Smooth muscle cell (in vitro differentiated cells): ENCODE data around the gene USH2A. TPM values are rescaled to one million over a fixed set of nuclear protein-coding genes. Genes with fewer than 3 reads are reported as not detected.
A peak's percentile ranks its signal among the peaks of the same experiment; 100 is the strongest.

Experiments
- DNase-seq: peaks from one replicate; lab custom pipeline; 2025; ENCODE audit not compliant: unreplicated experiment; lab: John Stamatoyannopoulos, UW
- H2AFZ ChIP-seq: fragments of 200-600 bp; sonication (generic); 2 replicates; pipeline ENCODE4 v1.6.0; 2016; ENCODE audit warnings: antibody characterized with exemption, low read depth, mild to moderate bottlenecking
- H3F3A ChIP-seq: fragments of 200-600 bp; sonication (generic); 2 replicates; pipeline ENCODE4 v1.6.0; 2017; ENCODE audit warnings: antibody characterized with exemption, low read depth
- H3K27ac ChIP-seq: fragments of 200-600 bp; sonication (generic); 2 replicates; pipeline ENCODE4 v1.5.1; 2016; ENCODE audit warnings: low read depth, mild to moderate bottlenecking
- H3K27me3 ChIP-seq: fragments of 200-600 bp; sonication (generic); 2 replicates; pipeline ENCODE4 v1.6.1; 2016; ENCODE audit warnings: low read depth, mild to moderate bottlenecking
- H3K36me3 ChIP-seq: fragments of 200-600 bp; sonication (generic); 2 replicates; pipeline ENCODE4 v1.5.1; 2016; ENCODE audit warnings: low read depth
- H3K4me1 ChIP-seq: fragments of 200-600 bp; sonication (generic); 2 replicates; pipeline ENCODE4 v1.5.1; 2016; ENCODE audit warnings: low read depth
- H3K4me2 ChIP-seq: fragments of 200-600 bp; sonication (generic); 2 replicates; pipeline ENCODE4 v1.6.0; 2016; ENCODE audit warnings: mild to moderate bottlenecking
- H3K4me3 ChIP-seq: fragments of 200-600 bp; sonication (generic); 2 replicates; pipeline ENCODE4 v1.5.1; 2016; ENCODE audit warnings: mild to moderate bottlenecking
- H3K79me2 ChIP-seq: fragments of 200-600 bp; sonication (generic); 2 replicates; pipeline ENCODE4 v1.6.0; 2016; ENCODE audit warnings: low read depth, mild to moderate bottlenecking
- H3K9ac ChIP-seq: fragments of 200-600 bp; sonication (generic); 2 replicates; pipeline ENCODE4 v1.6.0; 2016; ENCODE audit warnings: low read depth
- H3K9me3 ChIP-seq: fragments of 200-600 bp; sonication (generic); replicated peaks from 2 replicates; pipeline ENCODE4 v1.5.1; 2016; ENCODE audit warnings: low read depth
- H4K20me1 ChIP-seq: fragments of 200-600 bp; sonication (generic); 2 replicates; pipeline ENCODE4 v1.6.0; 2016; ENCODE audit warnings: low read depth
- WGBS: methylation state at CpG from one replicate; pipeline ENCODE4 v1.1.7; 2016; ENCODE audit warnings: low lambda C conversion rate; 5-methylcytosine and 5-hydroxymethylcytosine counted together
- polyA plus RNA-seq: library from polyadenylated mRNA; unstranded; fragments of >200 nt; fragmentation: Nextera tagmentation; extraction: Ambion mirVana; gene quantifications from 2 replicates; pipeline ENCODE4 v1.2.1, GENCODE V29; 2016
- total RNA-seq: library from RNA; depleted of rRNA; stranded (reverse); fragments of >200 nt; gene quantifications from 2 replicates; pipeline ENCODE4 v1.2.3, GENCODE V29; 2014
- TF ChIP-seq, protein P1 (sequence below): fragments of 200-600 bp; sonication (generic); IDR thresholded peaks from 2 replicates; pipeline ENCODE4 v1.5.1; 2017; ENCODE audit warnings: borderline replicate concordance, mild to moderate bottlenecking, antibody characterized with exemption; ENCODE audit not compliant: insufficient read depth, poor library complexity, severe bottlenecking

The USH2A gene, protein sequence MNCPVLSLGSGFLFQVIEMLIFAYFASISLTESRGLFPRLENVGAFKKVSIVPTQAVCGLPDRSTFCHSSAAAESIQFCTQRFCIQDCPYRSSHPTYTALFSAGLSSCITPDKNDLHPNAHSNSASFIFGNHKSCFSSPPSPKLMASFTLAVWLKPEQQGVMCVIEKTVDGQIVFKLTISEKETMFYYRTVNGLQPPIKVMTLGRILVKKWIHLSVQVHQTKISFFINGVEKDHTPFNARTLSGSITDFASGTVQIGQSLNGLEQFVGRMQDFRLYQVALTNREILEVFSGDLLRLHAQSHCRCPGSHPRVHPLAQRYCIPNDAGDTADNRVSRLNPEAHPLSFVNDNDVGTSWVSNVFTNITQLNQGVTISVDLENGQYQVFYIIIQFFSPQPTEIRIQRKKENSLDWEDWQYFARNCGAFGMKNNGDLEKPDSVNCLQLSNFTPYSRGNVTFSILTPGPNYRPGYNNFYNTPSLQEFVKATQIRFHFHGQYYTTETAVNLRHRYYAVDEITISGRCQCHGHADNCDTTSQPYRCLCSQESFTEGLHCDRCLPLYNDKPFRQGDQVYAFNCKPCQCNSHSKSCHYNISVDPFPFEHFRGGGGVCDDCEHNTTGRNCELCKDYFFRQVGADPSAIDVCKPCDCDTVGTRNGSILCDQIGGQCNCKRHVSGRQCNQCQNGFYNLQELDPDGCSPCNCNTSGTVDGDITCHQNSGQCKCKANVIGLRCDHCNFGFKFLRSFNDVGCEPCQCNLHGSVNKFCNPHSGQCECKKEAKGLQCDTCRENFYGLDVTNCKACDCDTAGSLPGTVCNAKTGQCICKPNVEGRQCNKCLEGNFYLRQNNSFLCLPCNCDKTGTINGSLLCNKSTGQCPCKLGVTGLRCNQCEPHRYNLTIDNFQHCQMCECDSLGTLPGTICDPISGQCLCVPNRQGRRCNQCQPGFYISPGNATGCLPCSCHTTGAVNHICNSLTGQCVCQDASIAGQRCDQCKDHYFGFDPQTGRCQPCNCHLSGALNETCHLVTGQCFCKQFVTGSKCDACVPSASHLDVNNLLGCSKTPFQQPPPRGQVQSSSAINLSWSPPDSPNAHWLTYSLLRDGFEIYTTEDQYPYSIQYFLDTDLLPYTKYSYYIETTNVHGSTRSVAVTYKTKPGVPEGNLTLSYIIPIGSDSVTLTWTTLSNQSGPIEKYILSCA (N-terminal part only)
- total RNA-seq, result under 0.01 TPM in 1 of 2 replicates, not detected in the other
- not detected in 2 replicates for polyA plus RNA-seq

DNA sequence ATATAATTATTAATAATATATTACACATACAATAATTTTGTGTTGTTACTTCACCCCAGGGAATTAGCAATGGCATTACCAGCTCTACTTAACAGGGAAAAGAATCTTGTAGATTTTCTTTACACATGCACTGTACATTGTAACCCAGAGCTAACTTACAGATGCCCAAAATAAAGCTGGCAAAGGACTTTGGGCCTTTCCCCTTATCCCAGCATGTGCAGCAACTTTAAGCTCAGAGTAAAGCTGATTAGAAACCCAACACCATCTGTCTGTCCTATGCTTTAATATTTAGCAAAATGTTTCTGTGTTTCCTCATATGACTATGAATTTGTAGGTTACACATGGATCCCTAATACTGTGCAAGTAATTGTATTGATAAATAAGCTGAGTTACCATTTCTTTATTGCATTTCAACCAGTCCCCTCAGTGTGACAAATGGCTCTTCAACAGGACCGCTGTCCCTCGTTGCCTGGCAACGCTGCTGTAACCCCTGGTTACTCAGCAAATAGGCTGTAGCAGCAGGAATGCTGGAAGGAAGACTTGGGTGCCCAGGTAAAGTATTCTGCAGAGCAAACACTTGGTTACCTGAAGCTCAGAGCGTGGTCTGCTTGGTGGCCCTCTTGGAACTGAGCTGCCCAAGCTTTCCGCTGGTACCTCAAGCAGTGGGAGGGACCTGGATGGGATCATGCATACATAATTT, at the start of gene USH2A:
USH2A (minus strand) TSS at position 628 of the 700 bp plus-strand sequence. CDS start 1,112 bp downstream, outside the sequence.
- Histone ChIP-seq H4K20me1 (no peaks in the 10 kb centered on the region), H3K9ac (no peak within 1 kb of the TSS), H2AFZ (no peak within 1 kb of the TSS), H3K9me3 (no peaks in the 10 kb centered on the region), H3K4me3 (no peak within 1 kb of the TSS), H3K36me3 (no peaks in the 10 kb centered on the region), H3K79me2 (no peaks in the 10 kb centered on the region), H3K4me1 (no peaks in the 10 kb centered on the region), H3K27ac (no peak within 1 kb of the TSS), H3F3A (no peaks in the 10 kb centered on the region), H3K27me3 (no peaks in the 10 kb centered on the region), H3K4me2 (no peak within 1 kb of the TSS)
- WGBS, result 85% methylated on average over 5 of the region's 5 CpGs
- DNase-seq, result no peak
- TF ChIP-seq, protein P1, sequence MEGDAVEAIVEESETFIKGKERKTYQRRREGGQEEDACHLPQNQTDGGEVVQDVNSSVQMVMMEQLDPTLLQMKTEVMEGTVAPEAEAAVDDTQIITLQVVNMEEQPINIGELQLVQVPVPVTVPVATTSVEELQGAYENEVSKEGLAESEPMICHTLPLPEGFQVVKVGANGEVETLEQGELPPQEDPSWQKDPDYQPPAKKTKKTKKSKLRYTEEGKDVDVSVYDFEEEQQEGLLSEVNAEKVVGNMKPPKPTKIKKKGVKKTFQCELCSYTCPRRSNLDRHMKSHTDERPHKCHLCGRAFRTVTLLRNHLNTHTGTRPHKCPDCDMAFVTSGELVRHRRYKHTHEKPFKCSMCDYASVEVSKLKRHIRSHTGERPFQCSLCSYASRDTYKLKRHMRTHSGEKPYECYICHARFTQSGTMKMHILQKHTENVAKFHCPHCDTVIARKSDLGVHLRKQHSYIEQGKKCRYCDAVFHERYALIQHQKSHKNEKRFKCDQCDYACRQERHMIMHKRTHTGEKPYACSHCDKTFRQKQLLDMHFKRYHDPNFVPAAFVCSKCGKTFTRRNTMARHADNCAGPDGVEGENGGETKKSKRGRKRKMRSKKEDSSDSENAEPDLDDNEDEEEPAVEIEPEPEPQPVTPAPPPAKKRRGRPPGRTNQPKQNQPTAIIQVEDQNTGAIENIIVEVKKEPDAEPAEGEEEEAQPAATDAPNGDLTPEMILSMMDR, result no peak

DNA sequence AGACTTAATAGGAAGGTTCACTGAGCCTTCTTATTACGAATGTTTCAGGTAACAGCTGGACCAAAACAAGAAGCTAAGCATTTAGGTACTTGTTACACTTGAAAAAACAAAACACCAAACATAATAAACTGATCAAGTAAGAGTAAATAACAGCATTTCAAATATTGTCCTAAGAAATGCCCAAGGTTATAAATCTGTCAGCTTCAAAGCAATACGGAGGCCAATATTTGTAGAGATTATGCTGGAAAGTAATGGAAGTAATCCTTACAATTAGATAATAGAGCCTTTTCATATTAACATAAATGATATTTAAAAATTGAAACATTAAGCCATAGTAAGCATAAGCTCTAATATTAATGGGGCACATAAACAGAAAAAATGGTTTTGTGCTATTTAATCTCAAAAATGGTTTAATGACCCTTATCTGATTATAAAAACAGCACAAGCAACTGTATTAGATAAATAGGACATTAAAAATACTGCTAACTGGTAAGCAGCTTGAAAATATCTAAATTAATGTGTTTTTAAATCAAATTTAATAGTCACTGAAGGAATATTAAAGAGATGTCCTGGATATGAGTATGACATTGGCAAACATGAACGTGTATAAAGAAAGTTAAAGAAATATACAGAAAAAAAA, 43.0 kb upstream of the USH2A start:
- H3K4me3 ChIP-seq, result no peak overlapping the region
- no peaks in the 10 kb centered on the region for H3K27me3 ChIP-seq
- DNase-seq, result no peak
- no peak overlapping the region for H3K4me2 ChIP-seq
- H3K4me1 ChIP-seq, result peaks cover 9% of the 10 kb centered on the region
- H2AFZ ChIP-seq, result no peak overlapping the region
- no peaks in the 10 kb centered on the region for H3K79me2 ChIP-seq
- H3K9me3 ChIP-seq, result no peaks in the 10 kb centered on the region
- whole genome bisulfite sequencing, result 89% methylated on average over 3 of the region's 3 CpGs
- H3K9ac ChIP-seq, result no peak overlapping the region
- TF ChIP-seq, protein P1, result no peak
- peaks cover 9% of the 10 kb centered on the region for H3F3A ChIP-seq
- H4K20me1 ChIP-seq, result no peaks in the 10 kb centered on the region
- no peak overlapping the region for H3K27ac ChIP-seq
- no peaks in the 10 kb centered on the region for H3K36me3 ChIP-seq

DNA sequence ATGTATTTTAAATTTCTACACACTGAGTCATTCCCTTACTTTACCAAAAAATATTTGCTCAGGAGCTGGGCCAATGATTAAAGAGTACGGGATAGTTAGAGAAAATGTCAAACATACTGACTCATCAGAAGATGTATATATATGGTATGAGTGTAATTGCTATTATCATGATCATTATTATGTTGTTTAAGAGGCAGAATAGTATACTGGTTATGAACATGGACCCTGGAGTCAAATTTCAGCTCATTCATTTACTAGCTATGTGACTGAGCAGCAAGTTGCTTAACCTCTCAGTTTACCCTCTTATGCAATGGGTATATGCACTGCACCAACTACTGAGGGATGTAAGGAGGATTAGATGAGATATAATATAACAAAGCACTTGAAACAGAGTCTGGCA, 41.2 kb upstream of the USH2A start:
- no peaks in the 10 kb centered on the region for H3K79me2 ChIP-seq
- H4K20me1 ChIP-seq, result no peaks in the 10 kb centered on the region
- no peak overlapping the region for H3K4me3 ChIP-seq
- TF ChIP-seq, protein P1, result no peak
- peaks cover 9% of the 10 kb centered on the region for H3K4me1 ChIP-seq
- H3K27ac ChIP-seq, result peak overlapping the region; percentile 73
- H2AFZ ChIP-seq, result no peak overlapping the region
- peak overlapping the region; percentile 61 for H3K4me2 ChIP-seq
- no peaks in the 10 kb centered on the region for H3K9me3 ChIP-seq
- H3K36me3 ChIP-seq, result no peaks in the 10 kb centered on the region
- DNase-seq, result no peak
- H3K27me3 ChIP-seq, result no peaks in the 10 kb centered on the region
- WGBS, result 13% methylated on average over 1 of the region's 1 CpG
- H3F3A ChIP-seq, result peaks cover 10% of the 10 kb centered on the region
- H3K9ac ChIP-seq, result no peak overlapping the region
